ENCODE results near the gene PTPN5. TPM values are rescaled to one million over a fixed set of nuclear protein-coding genes. Genes with fewer than 3 reads are reported as not detected.
"Not testable (repeated sequence)": the region's sequence is repeated elsewhere in the genome, so short reads cannot be mapped to it uniquely, and the experiment has no call there.

PTPN5 gene
- total RNA-seq = under 1 TPM in 2 of 4 donors, not detected in 2; 0.27 to 0.64 TPM

- Histone ChIP-seq H3K27me3 (peaks cover 65% of the 10 kb centered on the region), H3K27ac (no peak within 1 kb of the TSS), H3K4me3 (peak within 1 kb of the TSS in 2 of 4 donors; percentile 1 to 8), H3K36me3 (no peaks in the 10 kb centered on the region), H3K9me3 (no peaks in the 10 kb centered on the region), H3K4me1 (peaks cover 0 to 7% (median 0%) of the 10 kb centered on the region in 4 donors)
- in situ Hi-C loops (cut with MboI; ENCODE audit: low pct_ligation_motif_present in 1 of 4, low pct_unique_long_range_greater_than_20kb in 1 of 4, low sequenced_read_pairs in 3 of 4) (no loop called here), intact Hi-C loops (cut with DNase I; ENCODE audit: low total_unique reads) (no loop called here)
- TF ChIP-seq POLR2A (IDR thresholded peaks at IDR 0.05) (no peak), POLR2AphosphoS5 (IDR thresholded peaks at IDR 0.05) (no peak), EP300 (IDR thresholded peaks at IDR 0.05; ENCODE audit: low read depth) (no peak), CTCF (IDR thresholded peaks at IDR 0.05) (no peak)
- 9% methylated on average over 59 of the region's 94 CpGs; no CpG with 5 or more reads in 1 of the 2 donors for WGBS, 2 donors (ENCODE audit: low coverage in 1 of 2)
- no peak for DNase-seq
Observed at GRCh38 chr11:18791207-18791968, at the start of gene PTPN5. Gene PTPN5 (minus strand): TSS chr11:18791798. CDS start chr11:18771958, 19,840 bp downstream.

DNA sequence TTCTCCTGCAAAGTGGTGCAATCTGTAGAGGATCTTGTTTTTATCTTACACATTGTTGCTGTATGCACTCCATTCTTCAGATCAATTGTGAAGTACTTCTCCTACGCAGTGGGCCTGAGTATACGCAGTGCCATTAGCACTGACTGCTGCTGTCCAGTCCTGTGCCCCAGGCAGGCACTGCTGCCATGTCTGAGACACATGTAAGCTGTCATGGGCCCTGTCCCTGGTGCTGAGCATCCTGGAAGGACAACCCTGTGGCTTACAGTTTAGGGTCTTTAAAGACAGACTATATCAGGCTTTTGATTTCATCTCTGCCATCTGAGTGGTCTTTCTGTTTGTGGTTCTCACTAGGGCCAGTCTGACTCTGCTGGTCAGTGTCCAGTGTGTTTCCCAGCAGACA is 44.8 kb upstream of the PTPN5 start:
- no peak overlapping the region for H3K27ac ChIP-seq
- in situ Hi-C loops (cut with MboI; ENCODE audit: low pct_ligation_motif_present in 1 of 4, low pct_unique_long_range_greater_than_20kb in 1 of 4, low sequenced_read_pairs in 3 of 4) = no loop called here
- H3K4me1 ChIP-seq = no peaks in the 10 kb centered on the region
- no peak for DNase-seq
- 88% methylated on average over 2 of the region's 2 CpGs; no CpG with 5 or more reads in 1 of the 2 donors for WGBS, 2 donors (ENCODE audit: low coverage in 1 of 2)
- no peaks in the 10 kb centered on the region for H3K27me3 ChIP-seq
- no peak overlapping the region for H3K4me3 ChIP-seq
- H3K9me3 ChIP-seq = no peaks in the 10 kb centered on the region
- TF ChIP-seq CTCF (IDR thresholded peaks at IDR 0.05) (no peak), POLR2AphosphoS5 (IDR thresholded peaks at IDR 0.05) (no peak), EP300 (IDR thresholded peaks at IDR 0.05; ENCODE audit: low read depth) (no peak), POLR2A (IDR thresholded peaks at IDR 0.05) (no peak)
- intact Hi-C loops (cut with DNase I; ENCODE audit: low total_unique reads) = no loop called here
- H3K36me3 ChIP-seq = no peaks in the 10 kb centered on the region

- no peak for DNase-seq
- Histone ChIP-seq H3K9me3 (no peaks in the 10 kb centered on the region), H3K36me3 (no peaks in the 10 kb centered on the region), H3K27ac (no peak overlapping the region), H3K4me1 (no peaks in the 10 kb centered on the region), H3K4me3 (no peak overlapping the region), H3K27me3 (no peaks in the 10 kb centered on the region)
- in situ Hi-C loops (cut with MboI; ENCODE audit: low pct_ligation_motif_present in 1 of 4, low pct_unique_long_range_greater_than_20kb in 1 of 4, low sequenced_read_pairs in 3 of 4) = no loop called here
- intact Hi-C loops (cut with DNase I; ENCODE audit: low total_unique reads) = no loop called here
- no peak for TF ChIP-seq CTCF (IDR thresholded peaks at IDR 0.05)
- TF ChIP-seq EP300 (IDR thresholded peaks at IDR 0.05; ENCODE audit: low read depth) = no peak
- no peak for TF ChIP-seq POLR2AphosphoS5 (IDR thresholded peaks at IDR 0.05)
- TF ChIP-seq POLR2A (IDR thresholded peaks at IDR 0.05) = no peak
- WGBS, 2 donors (ENCODE audit: low coverage in 1 of 2) = 85% methylated on average over 4 of the region's 5 CpGs; no CpG with 5 or more reads in 1 of the 2 donors
Observed at GRCh38 chr11:18834754-18835466, 43.3 kb upstream of the PTPN5 start.

- intact Hi-C loops (cut with DNase I; ENCODE audit: low total_unique reads); H3K4me1 ChIP-seq; in situ Hi-C loops (cut with MboI; ENCODE audit: low pct_ligation_motif_present in 1 of 4, low pct_unique_long_range_greater_than_20kb in 1 of 4, low sequenced_read_pairs in 3 of 4); DNase-seq; H3K36me3 ChIP-seq; H3K9me3 ChIP-seq; H3K4me3 ChIP-seq; H3K27me3 ChIP-seq; H3K27ac ChIP-seq: not testable (repeated sequence)
- WGBS, 2 donors (ENCODE audit: low coverage in 1 of 2) = 7 to 50% methylated on average over 1 of the region's 1 CpG
Observed at GRCh38 chr11:18820160-18820559, 28.6 kb upstream of the PTPN5 start.

All from transverse colon (tissue), 4 donors.